T-helper 17 cell (primary cell): ENCODE data around the gene GALNT14. TPM values are rescaled to one million over a fixed set of nuclear protein-coding genes. Genes with fewer than 3 reads are reported as not detected.
"Not testable (repeated sequence)": the region's sequence is repeated elsewhere in the genome, so short reads cannot be mapped to it uniquely, and the experiment has no call there.

Source experiments
- ATAC-seq: fragments of 150-1000 bp; cut with Tn5 transposase; 2 replicates; pipeline ENCODE4 v1.10.0; 2021; ENCODE audit warnings: mild to moderate bottlenecking, moderate library complexity
- DNase-seq, 3 donors: peaks; one replicate each; pipeline versions ENCODE4 v3.0.0 to v3.0.0-alpha.2; 2020 to 2021
- H3K9me3 ChIP-seq: one replicate; pipeline ENCODE4 v1.7.0; 2013; ENCODE audit warnings: low read length, mild to moderate bottlenecking; ENCODE audit not compliant: control insufficient read depth, poor library complexity, severe bottlenecking
- H3K27ac Mint-ChIP-seq: one replicate; pipeline ENCODE4 v1.8.0; 2022; ENCODE audit warnings: mild to moderate bottlenecking, moderate library complexity, mixed read lengths
- H3K27me3 Mint-ChIP-seq: one replicate; pipeline ENCODE4 v1.8.0; 2022; ENCODE audit warnings: mixed read lengths
- H3K36me3 Mint-ChIP-seq: one replicate; pipeline ENCODE4 v1.8.0; 2022; ENCODE audit warnings: low read depth, mixed read lengths
- H3K4me1 Mint-ChIP-seq: one replicate; pipeline ENCODE4 v1.8.0; 2022; ENCODE audit warnings: mild to moderate bottlenecking, mixed read lengths
- H3K4me3 Mint-ChIP-seq: one replicate; pipeline ENCODE4 v1.8.0; 2022; ENCODE audit warnings: mild to moderate bottlenecking, moderate library complexity, mixed read lengths
- total RNA-seq, 4 donors: library from RNA in 2 of 4; stranded (reverse) in 2 of 4; gene quantifications; one replicate each; pipeline ENCODE4 v1.2.3 and lab custom pipeline; 2022 to 2026

GALNT14 gene
- total RNA-seq, 2 donors from 2014 or later, result not detected

DNA sequence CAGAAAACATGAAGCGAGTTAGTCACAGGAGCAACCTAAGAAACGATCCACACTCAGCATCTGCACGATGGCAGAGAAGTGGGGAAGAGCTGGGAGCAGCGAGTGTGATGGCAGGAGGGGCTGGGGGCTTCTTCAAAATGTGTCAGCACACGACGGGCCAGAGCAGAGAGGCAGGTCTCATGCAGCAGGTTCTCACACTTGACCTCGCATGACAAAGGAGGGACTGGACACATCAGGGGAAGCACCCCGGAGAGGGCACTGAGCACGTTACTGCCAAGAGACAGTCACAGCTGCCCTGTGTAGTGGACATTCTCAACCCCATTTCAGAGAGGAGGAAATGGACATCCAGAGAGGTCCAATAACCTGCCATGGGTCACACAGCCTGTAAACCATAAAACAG lies 226.9 kb downstream of the GALNT14 start:
- Mint-ChIP-seq H3K27ac (no peak overlapping the region), H3K36me3 (no peaks in the 10 kb centered on the region), H3K4me3 (no peak overlapping the region), H3K4me1 (peaks cover under 1% of the 10 kb centered on the region), H3K27me3 (no peaks in the 10 kb centered on the region)
- peaks cover 3% of the 10 kb centered on the region for H3K9me3 ChIP-seq
- DNase-seq, result no peak
- no peak for ATAC-seq

DNA sequence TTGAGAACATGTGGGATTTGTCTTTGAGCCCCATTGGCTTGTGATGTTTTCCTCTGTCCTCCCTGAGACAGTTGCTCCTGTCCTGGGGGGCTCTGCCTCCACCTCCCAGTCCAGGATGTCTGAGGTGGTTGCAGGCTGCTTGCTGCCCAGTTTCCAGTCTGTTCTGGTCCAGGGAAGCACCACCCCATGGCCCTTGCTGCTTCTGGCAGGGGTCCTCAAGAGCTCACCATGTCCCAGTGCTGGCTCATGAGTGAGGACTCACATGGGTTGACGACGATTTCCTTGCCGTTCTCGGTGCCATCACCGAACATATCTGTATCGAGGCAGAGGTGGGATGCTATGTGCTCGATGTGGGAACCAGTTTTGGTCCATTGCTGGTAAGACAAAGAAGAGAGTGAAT lies 227.6 kb downstream of the GALNT14 start:
- peaks cover 3% of the 10 kb centered on the region for H3K9me3 ChIP-seq
- H3K27ac Mint-ChIP-seq, result no peak overlapping the region
- no peaks in the 10 kb centered on the region for H3K4me1 Mint-ChIP-seq
- DNase-seq (no peak), ATAC-seq (no peak)
- no peaks in the 10 kb centered on the region for H3K36me3 Mint-ChIP-seq
- H3K4me3 Mint-ChIP-seq, result no peak overlapping the region
- no peaks in the 10 kb centered on the region for H3K27me3 Mint-ChIP-seq

DNA sequence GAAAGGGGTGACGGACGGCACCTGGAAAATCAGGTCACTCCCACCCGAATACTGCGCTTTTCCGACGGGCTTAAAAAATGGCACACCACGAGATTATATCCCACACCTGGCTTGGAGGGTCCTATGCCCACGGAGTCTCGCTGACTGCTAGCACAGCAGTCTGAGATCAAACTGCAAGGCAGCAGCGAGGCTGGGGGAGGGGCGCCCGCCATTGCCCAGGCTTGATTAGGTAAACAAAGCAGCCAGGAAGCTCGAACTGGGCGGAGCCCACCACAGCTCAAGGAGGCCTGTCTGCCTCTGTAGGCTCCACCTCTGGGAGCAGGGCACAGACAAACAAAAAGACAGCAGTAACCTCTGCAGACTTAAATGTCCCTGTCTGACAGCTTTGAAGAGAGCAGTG lies 233.8 kb downstream of the GALNT14 start:
- not testable (repeated sequence) for H3K9me3 ChIP-seq, DNase-seq, ATAC-seq, H3K27ac Mint-ChIP-seq, H3K4me3 Mint-ChIP-seq, H3K36me3 Mint-ChIP-seq, H3K4me1 Mint-ChIP-seq
- H3K27me3 Mint-ChIP-seq, result peaks cover 22% of the 10 kb centered on the region

DNA sequence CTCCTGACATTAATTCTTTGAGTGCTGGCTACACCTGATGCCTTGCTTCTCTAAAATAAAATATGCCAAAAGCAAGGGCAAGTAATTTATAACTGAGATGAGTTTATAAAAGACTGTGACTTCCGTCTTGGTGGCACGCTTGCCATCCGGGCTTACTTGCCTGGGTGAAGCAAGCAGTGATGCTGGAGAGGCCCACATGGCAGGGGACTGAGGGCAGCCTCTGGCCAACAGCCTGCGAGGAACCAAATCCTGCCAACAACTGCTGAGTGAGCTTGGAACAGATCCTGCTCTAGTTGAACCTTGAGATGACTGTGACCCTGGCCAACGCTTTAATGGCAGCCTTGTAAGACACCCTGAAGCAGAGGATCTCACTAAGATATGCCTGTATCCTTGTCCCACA lies 234.9 kb downstream of the GALNT14 start:
- ATAC-seq, result no peak

DNA sequence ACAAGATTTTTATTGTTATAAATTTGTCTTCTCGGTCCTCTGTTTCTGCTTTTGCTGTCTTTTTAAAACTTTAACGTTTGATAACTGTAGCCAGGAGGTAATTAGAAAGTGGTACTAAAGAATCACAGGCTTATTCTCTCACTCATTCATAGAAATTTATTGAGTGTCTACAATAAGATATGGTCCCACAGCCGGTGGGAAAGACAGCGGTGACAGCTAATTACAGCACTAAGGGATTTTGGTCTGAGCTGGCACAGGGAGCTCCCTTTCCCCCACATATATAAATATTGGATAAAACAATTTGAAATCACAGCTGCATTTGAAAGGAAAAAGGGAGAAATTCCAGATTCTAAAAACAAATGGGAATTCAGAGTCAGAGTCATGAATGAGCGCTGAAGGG lies 237.9 kb downstream of the GALNT14 start:
- Mint-ChIP-seq H3K27ac (no peak overlapping the region), H3K4me3 (no peak overlapping the region), H3K27me3 (peaks cover 39% of the 10 kb centered on the region), H3K36me3 (no peaks in the 10 kb centered on the region), H3K4me1 (no peaks in the 10 kb centered on the region)
- H3K9me3 ChIP-seq, result no peaks in the 10 kb centered on the region
- DNase-seq (no peak), ATAC-seq (no peak)

More for the DNA sequence above, 234.9 kb downstream of the GALNT14 start:
- H3K27ac Mint-ChIP-seq, result no peak overlapping the region
- H3K36me3 Mint-ChIP-seq, result no peaks in the 10 kb centered on the region
- no peaks in the 10 kb centered on the region for H3K9me3 ChIP-seq
- H3K4me1 Mint-ChIP-seq, result no peaks in the 10 kb centered on the region
- no peak for DNase-seq
- H3K27me3 Mint-ChIP-seq, result peaks cover 27% of the 10 kb centered on the region
- no peak overlapping the region for H3K4me3 Mint-ChIP-seq

DNA sequence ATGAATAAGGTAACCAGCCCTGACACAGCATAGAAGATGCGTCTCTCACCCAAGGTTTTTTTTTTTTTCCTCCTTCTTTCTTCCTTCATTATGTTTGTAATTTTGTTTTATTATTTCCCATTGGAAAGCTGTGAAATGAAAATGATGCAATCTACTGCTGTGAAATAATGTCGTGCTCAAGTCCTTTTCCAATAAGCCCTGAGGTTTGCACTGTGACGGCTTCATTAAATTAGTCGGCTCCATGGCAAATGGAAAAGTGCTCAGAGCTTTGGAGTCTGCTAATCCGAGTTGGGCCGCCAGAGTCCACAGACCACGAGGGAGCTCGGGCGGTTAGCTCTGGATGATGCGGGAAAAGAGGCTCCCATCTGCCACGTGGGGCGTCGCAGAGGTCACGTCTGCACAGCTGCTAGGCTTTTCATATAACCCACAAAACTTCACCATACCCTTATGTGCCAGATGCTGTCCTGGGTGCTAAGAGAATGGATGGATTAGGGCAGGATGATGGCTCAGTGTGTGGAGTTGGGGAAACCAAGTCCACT lies 238.7 kb downstream of the GALNT14 start:
- no peak for DNase-seq
- Mint-ChIP-seq H3K27me3 (peaks cover 43% of the 10 kb centered on the region), H3K4me1 (no peaks in the 10 kb centered on the region), H3K27ac (no peak overlapping the region), H3K4me3 (no peak overlapping the region), H3K36me3 (no peaks in the 10 kb centered on the region)
- ATAC-seq, result no peak
- no peaks in the 10 kb centered on the region for H3K9me3 ChIP-seq

DNA sequence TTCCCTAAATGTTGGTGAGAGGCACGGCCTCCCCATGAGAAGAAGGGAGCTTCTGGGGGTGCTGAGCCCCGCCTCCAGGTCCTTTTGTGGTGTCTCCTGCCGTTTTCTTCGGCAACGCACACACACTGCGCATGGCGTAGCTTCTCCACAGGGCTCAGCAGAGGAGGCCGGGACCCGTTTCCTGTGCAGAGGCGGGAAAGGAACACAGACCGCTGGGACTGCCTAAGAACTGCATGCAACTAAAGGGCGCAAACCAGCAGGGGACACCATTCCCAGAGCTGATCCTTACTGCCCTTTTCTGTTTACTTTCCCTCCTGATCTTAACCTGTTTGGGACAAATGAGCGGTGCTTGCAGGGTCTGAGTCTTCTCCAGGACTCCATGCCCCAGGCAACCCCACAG lies 240.7 kb downstream of the GALNT14 start:
- ATAC-seq, result no peak
- Mint-ChIP-seq H3K4me1 (peaks cover 3% of the 10 kb centered on the region), H3K36me3 (peaks cover 4% of the 10 kb centered on the region), H3K27ac (no peak overlapping the region), H3K4me3 (no peak overlapping the region), H3K27me3 (peaks cover 47% of the 10 kb centered on the region)
- no peaks in the 10 kb centered on the region for H3K9me3 ChIP-seq
- DNase-seq, result no peak

DNA sequence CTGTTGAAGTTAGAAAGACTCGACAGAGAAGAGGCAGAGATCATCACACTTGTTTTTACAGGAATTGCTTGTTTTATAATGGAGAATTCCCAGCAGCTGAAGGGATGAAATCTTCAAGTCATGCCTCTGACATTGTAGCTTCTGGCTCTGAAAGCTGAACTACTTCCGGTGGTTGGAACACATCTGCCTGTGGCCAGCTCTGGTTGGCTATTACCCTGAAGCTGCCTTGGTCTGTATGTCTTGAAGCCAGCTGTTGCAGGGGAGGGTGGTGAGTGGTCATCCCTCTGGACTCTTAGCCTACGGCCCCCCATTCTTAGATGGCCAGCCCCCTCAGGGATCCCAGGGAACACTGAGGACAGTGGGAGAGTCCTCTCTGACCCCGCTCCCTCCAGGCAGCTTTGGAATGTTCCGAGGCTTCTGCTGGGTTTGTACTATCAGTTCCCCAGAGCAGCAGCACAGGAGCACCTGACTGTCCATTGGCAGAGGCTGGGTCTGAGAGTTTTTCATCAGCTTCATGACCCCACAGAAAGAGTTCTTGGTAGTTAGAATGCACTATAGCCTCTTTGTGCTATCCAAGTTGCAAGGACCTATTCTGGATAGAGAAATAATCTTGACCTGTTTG lies 243.6 kb downstream of the GALNT14 start:
- ATAC-seq, result no peak
- Mint-ChIP-seq H3K27ac (no peak overlapping the region), H3K27me3 (peaks cover 48% of the 10 kb centered on the region)

DNA sequence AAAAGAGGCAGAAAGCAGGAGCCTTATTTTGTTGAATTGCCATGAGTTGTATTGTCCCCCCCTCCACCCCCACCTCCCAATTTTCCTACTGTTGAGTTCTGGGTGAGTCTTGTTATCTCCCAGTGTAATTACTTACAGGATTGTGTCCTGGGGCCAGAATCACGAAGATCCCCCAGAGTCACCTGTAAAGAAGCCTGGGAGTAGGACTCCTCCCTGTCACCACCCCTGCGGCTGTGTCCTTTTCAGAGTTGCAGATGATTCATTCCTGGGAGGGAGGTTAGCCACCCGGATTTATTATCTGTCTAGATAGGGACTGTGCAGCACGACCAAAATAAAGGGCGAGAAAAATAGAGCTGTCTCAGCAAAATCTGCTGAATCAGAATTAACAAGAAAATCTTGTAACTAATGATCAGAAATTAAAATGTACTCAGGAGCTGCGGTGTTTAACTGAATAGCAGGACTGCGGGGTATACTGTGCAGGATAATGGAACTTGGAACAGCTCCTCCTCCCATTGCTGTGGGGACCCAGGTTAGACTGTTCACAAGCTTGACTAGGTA lies 249.3 kb downstream of the GALNT14 start:
- peaks cover 3% of the 10 kb centered on the region for H3K4me1 Mint-ChIP-seq
- H3K4me3 Mint-ChIP-seq, result no peak overlapping the region
- ATAC-seq (no peak), DNase-seq (no peak)
- peaks cover 59% of the 10 kb centered on the region for H3K27me3 Mint-ChIP-seq
- peaks cover 4% of the 10 kb centered on the region for H3K36me3 Mint-ChIP-seq
- no peaks in the 10 kb centered on the region for H3K9me3 ChIP-seq
- H3K27ac Mint-ChIP-seq, result no peak overlapping the region

More for the DNA sequence above, 243.6 kb downstream of the GALNT14 start:
- Mint-ChIP-seq H3K4me3 (no peak overlapping the region), H3K36me3 (peaks cover 4% of the 10 kb centered on the region), H3K4me1 (peaks cover 3% of the 10 kb centered on the region)
- H3K9me3 ChIP-seq, result no peaks in the 10 kb centered on the region
- no peak for DNase-seq

DNA sequence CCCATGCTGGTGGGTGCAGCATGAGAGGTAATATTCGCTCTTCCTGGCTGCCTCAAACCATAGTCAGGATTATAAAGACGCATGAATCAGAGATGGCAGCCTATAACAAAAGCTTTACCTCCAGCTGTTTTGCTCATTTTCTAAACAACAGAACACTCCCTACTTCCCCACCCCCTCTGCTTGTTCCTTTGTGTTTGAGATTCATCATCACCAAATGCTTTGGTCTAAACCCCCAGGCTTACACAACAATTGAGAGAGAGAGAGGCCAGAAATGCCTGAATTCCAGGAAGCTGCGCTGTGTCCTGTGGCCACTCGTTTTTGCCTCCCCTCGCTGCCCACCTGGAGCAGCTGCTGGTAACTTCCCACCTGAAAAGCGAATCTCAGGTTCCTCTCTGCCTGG lies 252.2 kb downstream of the GALNT14 start:
- ATAC-seq, result no peak
- no peak overlapping the region for H3K4me3 Mint-ChIP-seq
- no peak for DNase-seq
- H3K9me3 ChIP-seq, result no peaks in the 10 kb centered on the region
- H3K4me1 Mint-ChIP-seq, result no peaks in the 10 kb centered on the region
- no peak overlapping the region for H3K27ac Mint-ChIP-seq
- H3K27me3 Mint-ChIP-seq, result peaks cover 65% of the 10 kb centered on the region
- H3K36me3 Mint-ChIP-seq, result peaks cover 4% of the 10 kb centered on the region

DNA sequence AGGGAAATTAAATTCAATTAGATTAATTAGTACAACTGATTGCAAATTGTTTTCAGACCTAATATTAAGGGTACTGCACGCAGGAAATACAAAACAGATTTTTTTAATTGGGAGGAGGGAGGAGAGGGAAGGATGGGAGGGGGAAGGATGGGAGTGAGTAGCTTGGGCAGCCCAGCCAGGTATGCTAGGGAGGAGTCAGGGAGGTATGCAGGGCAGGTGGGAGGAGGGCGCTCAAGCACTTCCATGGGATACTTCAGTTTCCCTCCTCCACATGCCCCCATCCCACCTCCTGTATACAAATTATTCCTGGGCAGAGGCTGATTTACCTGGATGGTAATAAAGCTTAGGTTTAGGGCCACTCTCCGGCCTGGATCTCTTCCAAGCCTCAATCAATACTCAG lies 254.4 kb downstream of the GALNT14 start:
- no peaks in the 10 kb centered on the region for H3K9me3 ChIP-seq
- Mint-ChIP-seq H3K27ac (no peak overlapping the region), H3K4me1 (no peaks in the 10 kb centered on the region), H3K4me3 (no peak overlapping the region), H3K36me3 (peaks cover 4% of the 10 kb centered on the region), H3K27me3 (peaks cover 60% of the 10 kb centered on the region)
- DNase-seq (no peak), ATAC-seq (no peak)

DNA sequence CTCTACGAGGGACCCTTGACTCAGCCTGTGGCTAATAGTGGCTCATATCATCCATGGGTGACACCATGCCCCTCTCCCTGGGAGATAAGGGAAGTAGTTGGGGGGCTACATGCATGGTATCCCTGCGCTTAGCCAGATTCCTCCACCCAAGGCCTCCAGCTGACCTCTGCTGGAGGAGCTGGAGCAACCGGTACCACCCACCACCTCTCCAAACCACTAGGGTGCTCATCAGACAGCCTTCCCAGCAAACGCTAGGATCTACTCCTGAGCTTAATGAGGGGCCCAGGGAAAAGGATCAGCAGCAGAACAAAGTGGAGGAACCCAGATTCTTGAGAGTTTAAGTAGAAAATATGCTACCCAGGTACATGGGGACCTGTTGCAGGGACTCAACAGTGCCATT lies 255.1 kb downstream of the GALNT14 start:
- no peak overlapping the region for H3K27ac Mint-ChIP-seq
- ATAC-seq, result no peak

DNA sequence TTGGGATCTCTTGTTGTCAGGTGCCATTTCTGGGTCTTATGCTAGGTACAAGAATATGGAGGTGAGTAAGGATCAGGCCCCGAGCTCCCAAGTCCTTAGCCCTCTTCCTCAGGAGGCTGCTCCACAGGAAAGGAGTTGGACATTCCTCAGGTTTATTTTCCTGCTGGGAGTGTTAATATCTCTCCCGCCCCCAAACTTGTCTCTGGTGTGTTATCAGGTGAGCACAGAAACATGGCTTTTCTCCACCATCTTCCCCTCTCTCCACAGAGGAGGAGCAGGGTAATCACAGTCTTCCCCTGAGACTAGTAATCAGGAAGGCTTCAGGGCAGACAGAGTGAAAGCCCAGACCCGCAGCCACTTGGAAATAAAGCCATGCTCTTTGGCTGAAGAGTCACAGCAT lies 257.7 kb downstream of the GALNT14 start:
- Mint-ChIP-seq H3K4me3 (no peak overlapping the region), H3K4me1 (no peaks in the 10 kb centered on the region), H3K27me3 (peaks cover 52% of the 10 kb centered on the region), H3K36me3 (peaks cover 4% of the 10 kb centered on the region), H3K27ac (no peak overlapping the region)
- no peak for ATAC-seq
- H3K9me3 ChIP-seq, result no peaks in the 10 kb centered on the region
- DNase-seq, result no peak

More for the DNA sequence above, 255.1 kb downstream of the GALNT14 start:
- H3K27me3 Mint-ChIP-seq, result peaks cover 60% of the 10 kb centered on the region
- peaks cover 4% of the 10 kb centered on the region for H3K36me3 Mint-ChIP-seq
- H3K4me1 Mint-ChIP-seq, result no peaks in the 10 kb centered on the region
- no peaks in the 10 kb centered on the region for H3K9me3 ChIP-seq
- DNase-seq, result no peak
- H3K4me3 Mint-ChIP-seq, result no peak overlapping the region

DNA sequence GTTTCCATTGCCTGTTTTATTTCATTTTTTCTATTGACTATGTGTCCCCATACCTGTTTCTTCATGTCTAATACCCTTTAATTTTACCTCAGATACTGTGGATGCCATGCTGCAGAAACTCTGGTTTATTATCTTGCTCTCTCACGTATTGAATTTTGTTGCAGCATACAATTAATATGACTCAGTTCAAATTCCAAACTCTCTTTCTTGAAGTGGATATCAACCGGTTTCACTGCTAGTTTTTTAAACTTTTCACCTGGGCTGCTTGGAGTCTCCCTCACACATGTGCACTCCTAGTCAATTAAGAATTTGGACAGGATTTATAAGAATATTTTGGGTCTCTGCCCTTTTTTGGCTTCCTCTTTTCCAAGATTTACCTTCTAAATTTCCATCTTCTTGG lies 260.4 kb downstream of the GALNT14 start:
- peaks cover 37% of the 10 kb centered on the region for H3K27me3 Mint-ChIP-seq

More for the DNA sequence above, 260.4 kb downstream of the GALNT14 start:
- DNase-seq, result no peak
- no peaks in the 10 kb centered on the region for H3K4me1 Mint-ChIP-seq
- no peaks in the 10 kb centered on the region for H3K9me3 ChIP-seq
- peaks cover 4% of the 10 kb centered on the region for H3K36me3 Mint-ChIP-seq
- no peak overlapping the region for H3K4me3 Mint-ChIP-seq
- H3K27ac Mint-ChIP-seq, result no peak overlapping the region
- no peak for ATAC-seq
